GM10266 (cell line): ENCODE measurements around the gene PDE8B.
"Not testable (repeated sequence)": the region's sequence is repeated elsewhere in the genome, so short reads cannot be mapped to it uniquely, and the experiment has no call there.

Experiments used
- DNase-seq: peaks from one replicate; pipeline ENCODE4 v3.0.0; 2012; ENCODE audit errors: extremely low spot score
- CTCF ChIP-seq: IDR thresholded peaks from 2 replicates; pipeline ENCODE4 v1.5.1; 2012; ENCODE audit warnings: mild to moderate bottlenecking, low read depth; ENCODE audit not compliant: control insufficient read depth, insufficient read depth; ENCODE audit errors: missing control alignments

Gene PDE8B

GRCh38 chr5:77376609-77377300 lies 166.3 kb downstream of the PDE8B start:
- no peak for TF ChIP-seq CTCF
- no peak for DNase-seq

- DNase-seq: peak; percentile 55
- TF ChIP-seq CTCF: no peak
Measured at GRCh38 chr5:77379558-77380061, 169.1 kb downstream of the PDE8B start.

GRCh38 chr5:77380636-77381035 lies 170.2 kb downstream of the PDE8B start:
- no peak for DNase-seq
- no peak for TF ChIP-seq CTCF

- not testable (repeated sequence) for DNase-seq
Measured at GRCh38 chr5:77383336-77383735, 172.9 kb downstream of the PDE8B start.

- DNase-seq: not testable (repeated sequence)
Measured at GRCh38 chr5:77386340-77386739, 175.9 kb downstream of the PDE8B start.

- no peak for TF ChIP-seq CTCF
- no peak for DNase-seq
Measured at GRCh38 chr5:77389746-77390145, 179.3 kb downstream of the PDE8B start.

GRCh38 chr5:77390221-77390620 lies 179.7 kb downstream of the PDE8B start:
- no peak for TF ChIP-seq CTCF
- no peak for DNase-seq

GRCh38 chr5:77390795-77391194 lies 180.3 kb downstream of the PDE8B start:
- DNase-seq: no peak
- no peak for TF ChIP-seq CTCF
